GM12873 (cell line): ENCODE measurements around the gene DLST.

Source experiments
- TF ChIP-seq, protein P1 (sequence below): IDR thresholded peaks from 2 replicates; pipeline ENCODE4 v1.5.1; 2012; ENCODE audit warnings: low read depth, mild to moderate bottlenecking, moderate library complexity, low read length, control low read depth; ENCODE audit not compliant: insufficient read depth; ENCODE audit errors: missing control alignments

Gene DLST

DNA sequence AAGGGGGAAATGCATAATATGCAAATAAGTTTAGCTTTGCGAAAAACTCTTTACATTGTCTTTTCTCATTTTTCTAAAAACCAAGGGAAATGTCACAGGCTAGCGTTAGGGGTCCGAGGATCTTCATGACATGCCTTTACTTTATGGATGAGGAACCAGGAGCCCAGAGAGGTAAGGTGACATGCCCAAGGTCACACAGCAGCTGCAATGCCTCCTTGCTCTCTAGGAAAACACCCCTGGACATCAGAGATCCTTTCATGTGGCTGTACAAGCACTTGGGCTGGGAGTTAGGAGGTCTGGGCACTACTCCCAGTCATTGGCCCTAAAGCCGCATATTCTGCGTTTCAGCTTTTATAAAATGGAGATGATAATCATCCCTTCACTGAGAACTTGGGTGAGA, 6.5 kb upstream of the DLST start:
- TF ChIP-seq, protein P1, sequence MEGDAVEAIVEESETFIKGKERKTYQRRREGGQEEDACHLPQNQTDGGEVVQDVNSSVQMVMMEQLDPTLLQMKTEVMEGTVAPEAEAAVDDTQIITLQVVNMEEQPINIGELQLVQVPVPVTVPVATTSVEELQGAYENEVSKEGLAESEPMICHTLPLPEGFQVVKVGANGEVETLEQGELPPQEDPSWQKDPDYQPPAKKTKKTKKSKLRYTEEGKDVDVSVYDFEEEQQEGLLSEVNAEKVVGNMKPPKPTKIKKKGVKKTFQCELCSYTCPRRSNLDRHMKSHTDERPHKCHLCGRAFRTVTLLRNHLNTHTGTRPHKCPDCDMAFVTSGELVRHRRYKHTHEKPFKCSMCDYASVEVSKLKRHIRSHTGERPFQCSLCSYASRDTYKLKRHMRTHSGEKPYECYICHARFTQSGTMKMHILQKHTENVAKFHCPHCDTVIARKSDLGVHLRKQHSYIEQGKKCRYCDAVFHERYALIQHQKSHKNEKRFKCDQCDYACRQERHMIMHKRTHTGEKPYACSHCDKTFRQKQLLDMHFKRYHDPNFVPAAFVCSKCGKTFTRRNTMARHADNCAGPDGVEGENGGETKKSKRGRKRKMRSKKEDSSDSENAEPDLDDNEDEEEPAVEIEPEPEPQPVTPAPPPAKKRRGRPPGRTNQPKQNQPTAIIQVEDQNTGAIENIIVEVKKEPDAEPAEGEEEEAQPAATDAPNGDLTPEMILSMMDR: no peak

DNA sequence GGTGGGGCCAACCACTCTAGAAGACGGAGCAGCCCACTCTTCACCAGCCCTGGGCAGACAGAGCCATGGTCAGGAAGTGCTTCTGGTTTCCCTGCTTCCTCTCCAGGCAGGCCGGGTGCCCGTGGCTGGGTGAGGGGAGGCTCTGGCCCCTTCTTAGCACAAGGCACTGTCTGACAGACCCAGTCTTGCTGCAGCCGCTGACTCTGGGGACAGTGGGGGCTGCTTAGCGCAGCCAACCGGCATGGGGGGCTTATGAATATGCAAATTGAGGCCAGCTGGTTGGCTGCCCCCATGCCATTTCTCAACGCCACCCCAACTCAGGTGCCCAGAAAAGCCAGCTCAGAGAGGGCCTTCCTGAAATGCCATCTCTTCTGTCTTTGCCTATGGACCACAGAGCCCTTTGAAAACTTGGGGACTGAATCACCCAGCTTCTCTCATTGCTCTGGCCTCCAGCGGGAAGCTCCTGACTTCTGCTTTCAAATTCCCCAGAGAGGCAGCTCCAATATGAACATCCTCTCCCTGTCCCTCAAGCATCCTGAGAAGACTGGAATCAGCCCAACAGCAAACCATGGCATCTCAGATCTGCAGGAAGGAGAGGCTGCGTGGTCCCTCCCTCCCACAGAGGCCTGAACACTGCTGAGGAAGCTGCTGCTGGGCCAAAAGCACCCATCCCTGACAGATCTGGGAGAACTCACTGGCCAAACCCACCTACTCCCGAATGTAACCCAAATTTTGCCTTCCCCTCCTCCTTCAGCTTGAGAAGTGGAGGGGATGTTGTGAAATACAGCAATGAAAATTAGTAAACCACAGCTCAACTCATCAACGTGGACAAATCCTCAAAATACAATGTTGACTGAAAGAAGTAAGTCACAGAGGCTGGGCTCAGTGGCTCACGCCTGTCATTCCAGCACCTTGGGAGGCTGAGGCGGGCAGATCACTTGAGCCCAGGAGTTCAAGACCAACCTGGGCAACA, 5.5 kb upstream of the DLST start, which contains the start of gene PROX2:
PROX2 (minus strand) TSS at position 205 of the 973 bp plus-strand sequence. CDS start 12,311 bp downstream, outside the sequence.
- TF ChIP-seq, protein P1: no peak

DNA sequence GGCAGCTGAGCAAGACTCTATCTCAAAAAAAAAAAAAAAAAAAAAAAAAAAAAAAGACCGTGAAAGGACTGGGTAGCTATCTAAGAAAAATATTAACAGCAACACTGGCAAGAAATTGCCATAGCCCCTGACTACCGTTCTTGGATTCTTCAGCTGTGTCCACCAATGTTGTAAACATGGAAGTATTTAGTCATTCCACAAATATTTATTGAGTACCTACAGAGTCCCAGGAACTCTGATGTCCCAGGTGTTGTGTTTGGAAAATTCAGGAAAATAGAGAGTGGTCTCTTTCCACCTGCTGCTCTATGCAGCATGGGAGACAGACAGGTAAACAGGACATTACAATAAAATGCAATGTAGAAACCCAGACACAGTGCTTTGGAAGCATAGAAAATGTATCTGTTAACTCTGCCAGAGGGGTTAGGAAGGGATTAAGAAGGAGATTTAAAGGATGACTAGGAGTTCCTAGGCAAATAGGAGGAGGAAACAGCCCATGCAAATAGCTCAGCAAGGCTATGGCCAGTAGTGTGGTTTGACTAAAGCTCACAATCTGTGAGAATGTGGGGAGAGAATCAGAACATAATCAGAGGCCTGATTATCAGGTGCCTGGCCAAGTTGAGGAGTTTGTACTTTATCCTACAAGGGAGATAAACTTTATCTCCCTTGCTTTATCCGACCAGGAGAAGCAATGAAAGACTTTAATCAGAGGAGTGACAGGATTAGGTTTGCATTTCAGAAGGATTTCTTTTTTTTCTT, 2.1 kb upstream of the DLST start:
- TF ChIP-seq, protein P1: no peak

DNA sequence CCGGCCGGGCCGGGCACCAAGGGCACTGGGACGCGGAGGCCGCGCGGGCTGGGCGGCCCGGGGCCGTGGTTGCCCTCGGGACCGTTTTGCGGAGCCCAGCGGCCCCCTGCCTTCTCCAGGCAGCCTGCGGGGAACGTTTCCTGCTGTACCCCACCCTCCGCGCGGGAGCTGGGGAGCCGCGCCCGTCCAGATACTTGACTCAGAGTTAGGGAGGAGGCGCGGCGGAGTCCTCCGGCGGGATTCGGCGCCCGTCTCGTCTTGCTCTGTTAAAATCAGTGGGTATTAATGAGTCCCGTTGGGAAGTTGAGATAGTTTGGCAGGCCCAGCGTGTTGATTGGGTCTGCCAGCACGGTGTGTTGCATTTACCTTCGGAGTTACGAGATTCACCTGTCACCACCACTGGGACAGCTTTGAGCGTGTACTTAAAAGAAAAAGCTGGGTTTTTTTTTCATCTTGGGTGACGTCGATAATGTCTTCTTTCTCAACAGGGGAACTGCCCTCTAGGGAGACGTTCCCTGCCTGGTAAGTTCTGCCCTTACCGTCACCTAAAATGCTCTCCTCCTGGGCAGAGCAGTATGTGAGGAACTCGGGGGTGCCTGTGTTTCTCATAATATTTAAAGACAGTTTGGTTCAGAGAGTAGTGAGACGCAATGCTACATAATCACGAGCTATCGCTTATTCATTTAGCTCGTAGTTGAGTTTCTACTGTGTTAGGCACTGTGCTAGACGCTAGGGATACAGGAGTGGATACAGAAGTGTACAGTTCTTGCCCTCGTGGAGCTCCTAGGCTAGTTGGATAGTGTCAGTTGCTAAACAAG, 596 bp downstream of the DLST start:
- TF ChIP-seq, protein P1: no peak

DNA sequence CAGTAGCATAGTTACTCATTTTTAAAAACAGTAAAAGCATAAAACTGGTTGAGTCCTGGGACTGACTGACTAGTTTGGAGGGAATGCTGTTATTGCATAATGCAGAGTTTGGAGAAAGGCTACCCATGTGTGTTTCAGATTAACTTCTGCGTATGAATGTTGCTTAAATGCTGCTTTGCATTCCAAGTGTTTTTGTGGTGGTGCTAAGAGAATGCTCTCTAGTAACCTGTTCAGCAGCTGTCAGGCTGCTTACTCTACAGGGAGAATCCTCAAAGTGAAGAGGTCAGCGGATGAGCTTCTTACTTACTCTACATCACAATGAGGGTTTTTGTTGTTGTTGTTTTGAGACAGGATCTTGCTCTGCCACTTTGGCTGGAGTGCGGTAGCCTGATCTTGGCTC, 4.3 kb downstream of the DLST start:
- TF ChIP-seq, protein P1: no peak

DNA sequence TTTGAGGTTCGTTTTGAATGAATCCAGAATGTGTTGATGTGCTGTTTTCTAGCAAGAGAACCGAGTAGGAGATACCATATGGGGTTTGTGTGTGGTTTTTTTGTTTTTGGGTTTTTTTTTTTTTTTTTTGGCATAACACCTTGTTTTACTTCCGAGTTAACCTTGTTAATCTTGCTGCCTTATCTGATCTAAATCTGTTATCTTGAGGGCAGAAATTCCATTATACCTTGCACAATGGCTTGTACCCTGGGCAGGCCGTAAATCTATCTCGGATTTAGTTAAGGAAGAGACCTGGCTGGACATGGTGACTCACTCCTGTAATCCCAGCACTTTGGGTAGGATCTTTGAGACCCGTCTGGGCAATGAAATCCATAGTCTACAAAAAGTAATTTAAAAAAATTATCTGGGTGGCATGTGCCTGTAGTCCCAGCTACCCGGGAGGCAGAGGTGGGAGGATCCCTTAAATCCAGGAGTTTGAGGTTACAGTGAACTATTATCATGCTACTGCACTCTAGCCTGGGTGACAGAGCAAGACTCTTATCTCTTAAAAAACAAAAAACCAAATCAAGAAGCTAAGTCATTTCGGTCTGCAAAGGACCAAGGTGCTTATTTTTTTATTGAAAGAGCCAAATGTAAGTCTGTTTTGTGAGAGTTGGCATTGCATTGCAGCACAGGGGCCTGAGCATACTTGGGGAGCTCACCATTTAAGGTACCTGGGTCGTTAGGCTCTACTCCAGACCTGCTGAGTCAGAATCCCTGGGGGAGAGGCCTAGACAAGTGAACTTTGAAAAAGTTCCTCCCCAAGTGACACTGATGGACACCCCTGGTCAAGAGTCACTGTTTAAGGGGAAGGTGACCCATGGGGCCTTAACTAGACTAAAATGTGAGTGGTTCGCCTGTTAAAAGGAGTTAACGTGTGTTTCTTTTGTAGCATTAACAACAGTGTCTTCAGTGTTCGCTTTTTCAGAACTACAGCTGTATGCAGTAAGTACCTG, 6.7 kb downstream of the DLST start:
- TF ChIP-seq, protein P1: no peak
